ENCODE measurements around the gene CEP72. TPM values are rescaled to one million over a fixed set of nuclear protein-coding genes. Genes with fewer than 3 reads are reported as not detected.

CEP72 gene
- total RNA-seq, 1 experiment from 2014 or later, result 33.2 TPM

- DNase-seq (ENCODE audit: low read depth, low spot score) (no peak), ATAC-seq (no peak)
- intact Hi-C loops (cut with micrococcal nuclease; ENCODE audit: unreplicated experiment), result no loop called here
- in situ Hi-C loops (cut with HindIII; ENCODE audit: low pct_unique_long_range_greater_than_20kb, low sequenced_read_pairs), result no loop called here
- Histone ChIP-seq H3K36me3 (ENCODE audit: control insufficient read depth, insufficient read depth, low read length) (no peaks in the 10 kb centered on the region), H3K27me3 (ENCODE audit: control insufficient read depth, insufficient read depth, low read length) (peaks cover 2% of the 10 kb centered on the region; the same call in 1 of the 2 replicates), H3K4me3 (ENCODE audit: low read depth in 2 of 2, low read length in 2 of 2) (no peak overlapping the region), H3K4me1 (ENCODE audit: control insufficient read depth, insufficient read depth, low read length) (0 out of 2 replicates have a peak, but pooled peaks cover 3% of the 10 kb centered on the region), H3K27ac (ENCODE audit: low read length) (no peak overlapping the region), H3K9me3 (ENCODE audit: control insufficient read depth, insufficient read depth, low read depth, low read length) (no peaks in the 10 kb centered on the region)
- TF ChIP-seq POLR2AphosphoS5 (IDR thresholded peaks at IDR 0.05; ENCODE audit: low read depth, low read length), result no peak
- no peak for TF ChIP-seq CTCF (IDR thresholded peaks at IDR 0.05)
- TF ChIP-seq, protein P1, sequence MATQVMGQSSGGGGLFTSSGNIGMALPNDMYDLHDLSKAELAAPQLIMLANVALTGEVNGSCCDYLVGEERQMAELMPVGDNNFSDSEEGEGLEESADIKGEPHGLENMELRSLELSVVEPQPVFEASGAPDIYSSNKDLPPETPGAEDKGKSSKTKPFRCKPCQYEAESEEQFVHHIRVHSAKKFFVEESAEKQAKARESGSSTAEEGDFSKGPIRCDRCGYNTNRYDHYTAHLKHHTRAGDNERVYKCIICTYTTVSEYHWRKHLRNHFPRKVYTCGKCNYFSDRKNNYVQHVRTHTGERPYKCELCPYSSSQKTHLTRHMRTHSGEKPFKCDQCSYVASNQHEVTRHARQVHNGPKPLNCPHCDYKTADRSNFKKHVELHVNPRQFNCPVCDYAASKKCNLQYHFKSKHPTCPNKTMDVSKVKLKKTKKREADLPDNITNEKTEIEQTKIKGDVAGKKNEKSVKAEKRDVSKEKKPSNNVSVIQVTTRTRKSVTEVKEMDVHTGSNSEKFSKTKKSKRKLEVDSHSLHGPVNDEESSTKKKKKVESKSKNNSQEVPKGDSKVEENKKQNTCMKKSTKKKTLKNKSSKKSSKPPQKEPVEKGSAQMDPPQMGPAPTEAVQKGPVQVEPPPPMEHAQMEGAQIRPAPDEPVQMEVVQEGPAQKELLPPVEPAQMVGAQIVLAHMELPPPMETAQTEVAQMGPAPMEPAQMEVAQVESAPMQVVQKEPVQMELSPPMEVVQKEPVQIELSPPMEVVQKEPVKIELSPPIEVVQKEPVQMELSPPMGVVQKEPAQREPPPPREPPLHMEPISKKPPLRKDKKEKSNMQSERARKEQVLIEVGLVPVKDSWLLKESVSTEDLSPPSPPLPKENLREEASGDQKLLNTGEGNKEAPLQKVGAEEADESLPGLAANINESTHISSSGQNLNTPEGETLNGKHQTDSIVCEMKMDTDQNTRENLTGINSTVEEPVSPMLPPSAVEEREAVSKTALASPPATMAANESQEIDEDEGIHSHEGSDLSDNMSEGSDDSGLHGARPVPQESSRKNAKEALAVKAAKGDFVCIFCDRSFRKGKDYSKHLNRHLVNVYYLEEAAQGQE (IDR thresholded peaks at IDR 0.05; ENCODE audit: insufficient read depth in 1 of 2, low read depth in 2 of 2, low read length in 1 of 2), result no peak
- TF ChIP-seq SIN3A (IDR thresholded peaks at IDR 0.05; ENCODE audit: borderline replicate concordance, insufficient read depth, low read depth, low read length), result no peak
- no peak for TF ChIP-seq TCF7L2 (IDR thresholded peaks at IDR 0.05; ENCODE audit: low read depth, low read length)
- ChIA-PET CTCF (no interaction called here), POLR2A (no interaction called here)
- BruUV-seq (replicated peaks), result no TSS peak
These were observed 26.6 kb upstream of the CEP72 start for GRCh38 chr5:585556-585955.

- no peak for ATAC-seq
- BruUV-seq (replicated peaks), result no TSS peak
These were observed 26.0 kb upstream of the CEP72 start for GRCh38 chr5:585962-586628.

More at GRCh38 chr5:585962-586628, 26.0 kb upstream of the CEP72 start:
- DNase-seq (ENCODE audit: low read depth, low spot score), result no peak
- intact Hi-C loops (cut with micrococcal nuclease; ENCODE audit: unreplicated experiment), result no loop called here
- Histone ChIP-seq H3K4me3 (ENCODE audit: low read depth in 2 of 2, low read length in 2 of 2) (no peak overlapping the region), H3K4me1 (ENCODE audit: control insufficient read depth, insufficient read depth, low read length) (0 out of 2 replicates have a peak, but pooled peaks cover 3% of the 10 kb centered on the region), H3K9me3 (ENCODE audit: control insufficient read depth, insufficient read depth, low read depth, low read length) (no peaks in the 10 kb centered on the region), H3K36me3 (ENCODE audit: control insufficient read depth, insufficient read depth, low read length) (no peaks in the 10 kb centered on the region), H3K27me3 (ENCODE audit: control insufficient read depth, insufficient read depth, low read length) (peaks cover 5% of the 10 kb centered on the region), H3K27ac (ENCODE audit: low read length) (no peak overlapping the region)
- TF ChIP-seq TCF7L2 (IDR thresholded peaks at IDR 0.05; ENCODE audit: low read depth, low read length), result no peak
- no peak for TF ChIP-seq SIN3A (IDR thresholded peaks at IDR 0.05; ENCODE audit: borderline replicate concordance, insufficient read depth, low read depth, low read length)
- TF ChIP-seq CTCF (IDR thresholded peaks at IDR 0.05), result no peak
- no peak for TF ChIP-seq POLR2AphosphoS5 (IDR thresholded peaks at IDR 0.05; ENCODE audit: low read depth, low read length)
- TF ChIP-seq, protein P1 (IDR thresholded peaks at IDR 0.05; ENCODE audit: insufficient read depth in 1 of 2, low read depth in 2 of 2, low read length in 1 of 2), result no peak
- in situ Hi-C loops (cut with HindIII; ENCODE audit: low pct_unique_long_range_greater_than_20kb, low sequenced_read_pairs), result no loop called here
- POLR2A ChIA-PET, result no interaction called here
- CTCF ChIA-PET, result no interaction called here
